Gastrocnemius medialis (tissue), 4 donors: ENCODE results near the gene CHI3L1. TPM values are rescaled to one million over a fixed set of nuclear protein-coding genes. Genes with fewer than 3 reads are reported as not detected.

Source experiments
- ATAC-seq, 2 donors: fragments of 150-250 bp; one replicate each; pipeline ENCODE4 v1.9.1; 2016
- DNase-seq, 2 donors: peaks; one replicate each; pipeline ENCODE4 v3.0.0-alpha.2; 2019
- H3K27ac ChIP-seq, 4 donors: fragments of 200-600 bp; sonication (generic); 1 replicate in 1 of 4; 2 replicates in 3 of 4; pipeline ENCODE4 v1.5.1; 2016 to 2018; ENCODE audit warnings: mild to moderate bottlenecking in 2 of 4, moderate library complexity in 1 of 4
- H3K27me3 ChIP-seq, 3 donors: fragments of 200-600 bp; sonication (generic) in 2 of 3; 1 replicate in 1 of 3; 2 replicates in 2 of 3; pipeline versions ENCODE4 v1.5.1 to v1.6.0; 2016 to 2019; ENCODE audit warnings: mild to moderate bottlenecking in 1 of 3, moderate library complexity in 1 of 3
- H3K36me3 ChIP-seq, 2 donors: fragments of 200-600 bp; sonication (generic) in 1 of 2; one replicate each; pipeline ENCODE4 v1.5.1; 2017 to 2018
- H3K4me1 ChIP-seq, 2 donors: fragments of 200-600 bp; sonication (generic) in 1 of 2; one replicate each; pipeline ENCODE4 v1.5.1; 2016 to 2017; ENCODE audit warnings: mild to moderate bottlenecking in 2 of 2
- H3K4me3 ChIP-seq, 4 donors: fragments of 200-600 bp; sonication (generic) in 3 of 4; 1 replicate in 1 of 4; 2 replicates in 3 of 4; pipeline ENCODE4 v1.5.1; 2016 to 2019; ENCODE audit warnings: mild to moderate bottlenecking in 2 of 4
- H3K9me3 ChIP-seq, 3 donors: fragments of 200-600 bp; sonication (generic) in 2 of 3; 1 replicate in 1 of 3; 2 replicates in 2 of 3; pipeline ENCODE4 v1.5.1; 2016 to 2019
- POLR2A ChIP-seq, 2 donors: fragments of 450-650 bp; IDR thresholded peaks; one replicate each; pipeline ENCODE4 v1.6.1; 2017; ENCODE audit warnings: antibody characterized with exemption in 2 of 2, mild to moderate bottlenecking in 2 of 2, moderate library complexity in 2 of 2
- in situ Hi-C, 4 donors: fragments of 200-750 bp; cut with MboI; loops; one replicate each; pipeline versions ENCODE4 v1.15.0 to v1.8.0; 2017; ENCODE audit warnings: low sequenced_read_pairs in 4 of 4
- intact Hi-C: fragments of 100-400 bp; cut with DNase I; formaldehyde crosslinking; loops from one replicate; pipeline ENCODE4 v1.15.1; 2023; ENCODE audit warnings: low total_unique reads
- total RNA-seq, 4 donors: library from RNA; depleted of rRNA; stranded (reverse); fragments of >200 nt; gene quantifications; one replicate each; pipeline versions ENCODE4 v1.1.0 to v1.2.3, GENCODE V29; 2016
- TF ChIP-seq, protein P1 (sequence below), 5 experiments: fragments of 450-650 bp in 3 of 5; fragments of 200-600 bp in 2 of 5; sonication (generic) in 2 of 5; IDR thresholded peaks in 4 of 5; conservative IDR thresholded peaks in 1 of 5; 1 replicate in 4 of 5; 2 replicates in 1 of 5; pipeline ENCODE4 v1.5.1; 2016 to 2019; ENCODE audit warnings: antibody characterized with exemption in 5 of 5, mild to moderate bottlenecking in 3 of 5, moderate library complexity in 3 of 5

The CHI3L1 gene
- total RNA-seq, 4 donors from 2014 or later = 4.0 to 19.7 (median 9.9) TPM

DNA sequence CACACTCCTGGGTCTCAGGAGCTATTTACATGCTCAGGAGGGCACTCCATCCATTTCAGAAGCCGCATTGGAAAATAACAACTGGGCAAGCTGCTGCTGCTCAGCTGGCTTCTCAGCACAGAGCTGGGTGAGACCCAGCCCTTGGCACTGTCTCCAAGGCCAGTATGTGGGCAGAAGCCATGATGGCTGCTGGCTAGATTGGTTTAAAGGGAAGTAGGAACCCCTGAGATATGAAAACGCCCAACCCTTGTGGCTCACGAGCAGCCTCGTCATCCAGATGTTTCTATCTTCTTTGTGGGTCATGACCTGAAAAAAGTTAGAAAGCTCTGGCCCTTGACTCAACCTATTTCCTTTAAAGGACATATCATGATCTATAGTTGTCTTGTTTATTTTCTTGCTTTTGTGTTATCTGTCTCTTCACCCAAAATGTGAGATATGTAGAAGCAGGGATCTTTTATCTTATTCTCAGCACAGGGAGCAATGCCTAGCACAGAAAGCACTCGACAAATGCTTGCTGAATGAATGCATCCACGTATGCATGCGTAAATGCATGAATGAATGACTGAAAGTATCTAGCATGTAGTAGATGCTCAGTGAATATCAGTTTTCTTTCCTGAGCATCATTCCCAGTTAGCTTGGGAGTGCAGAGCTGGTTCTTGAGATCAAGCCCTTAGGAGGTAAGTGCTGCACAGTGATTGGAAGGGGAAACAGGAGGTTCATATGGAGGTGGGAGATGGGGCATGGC, 22.4 kb downstream of the CHI3L1 start:
- Histone ChIP-seq H3K27ac (no peak overlapping the region), H3K27me3 (peaks cover 0 to 4% (median 0%) of the 10 kb centered on the region in 3 donors), H3K9me3 (no peaks in the 10 kb centered on the region), H3K36me3 (no peaks in the 10 kb centered on the region), H3K4me3 (no peak overlapping the region), H3K4me1 (no peaks in the 10 kb centered on the region)
- TF ChIP-seq, protein P1, sequence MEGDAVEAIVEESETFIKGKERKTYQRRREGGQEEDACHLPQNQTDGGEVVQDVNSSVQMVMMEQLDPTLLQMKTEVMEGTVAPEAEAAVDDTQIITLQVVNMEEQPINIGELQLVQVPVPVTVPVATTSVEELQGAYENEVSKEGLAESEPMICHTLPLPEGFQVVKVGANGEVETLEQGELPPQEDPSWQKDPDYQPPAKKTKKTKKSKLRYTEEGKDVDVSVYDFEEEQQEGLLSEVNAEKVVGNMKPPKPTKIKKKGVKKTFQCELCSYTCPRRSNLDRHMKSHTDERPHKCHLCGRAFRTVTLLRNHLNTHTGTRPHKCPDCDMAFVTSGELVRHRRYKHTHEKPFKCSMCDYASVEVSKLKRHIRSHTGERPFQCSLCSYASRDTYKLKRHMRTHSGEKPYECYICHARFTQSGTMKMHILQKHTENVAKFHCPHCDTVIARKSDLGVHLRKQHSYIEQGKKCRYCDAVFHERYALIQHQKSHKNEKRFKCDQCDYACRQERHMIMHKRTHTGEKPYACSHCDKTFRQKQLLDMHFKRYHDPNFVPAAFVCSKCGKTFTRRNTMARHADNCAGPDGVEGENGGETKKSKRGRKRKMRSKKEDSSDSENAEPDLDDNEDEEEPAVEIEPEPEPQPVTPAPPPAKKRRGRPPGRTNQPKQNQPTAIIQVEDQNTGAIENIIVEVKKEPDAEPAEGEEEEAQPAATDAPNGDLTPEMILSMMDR (IDR thresholded peaks at IDR 0.05 in 4 of 5, conservative IDR thresholded peaks at IDR 0.05 in 1 of 5) = no peak
- TF ChIP-seq POLR2A (IDR thresholded peaks at IDR 0.05) = no peak
- ATAC-seq = no peak
- DNase-seq = no peak
- in situ Hi-C loops (loop anchor here in 1 of 4 donors (10.0 kb wide), 1 partner anchor 51 kb away; no protein-coding TSS in a partner anchor), intact Hi-C loops (no loop called here)

GRCh38 chr1:203162403-203162802, 24.1 kb downstream of the CHI3L1 start:
- no peak overlapping the region for H3K4me3 ChIP-seq
- peaks cover 0 to 4% (median 0%) of the 10 kb centered on the region in 3 donors for H3K27me3 ChIP-seq
- no peaks in the 10 kb centered on the region for H3K4me1 ChIP-seq
- DNase-seq = no peak
- in situ Hi-C loops (loop anchor here in 1 of 4 donors (10.0 kb wide), 1 partner anchor 52 kb away; no protein-coding TSS in a partner anchor), intact Hi-C loops (no loop called here)
- TF ChIP-seq, protein P1 (IDR thresholded peaks at IDR 0.05 in 4 of 5, conservative IDR thresholded peaks at IDR 0.05 in 1 of 5) = no peak
- TF ChIP-seq POLR2A (IDR thresholded peaks at IDR 0.05) = no peak
- H3K9me3 ChIP-seq = no peaks in the 10 kb centered on the region
- no peaks in the 10 kb centered on the region for H3K36me3 ChIP-seq
- no peak for ATAC-seq
- H3K27ac ChIP-seq = no peak overlapping the region

DNA sequence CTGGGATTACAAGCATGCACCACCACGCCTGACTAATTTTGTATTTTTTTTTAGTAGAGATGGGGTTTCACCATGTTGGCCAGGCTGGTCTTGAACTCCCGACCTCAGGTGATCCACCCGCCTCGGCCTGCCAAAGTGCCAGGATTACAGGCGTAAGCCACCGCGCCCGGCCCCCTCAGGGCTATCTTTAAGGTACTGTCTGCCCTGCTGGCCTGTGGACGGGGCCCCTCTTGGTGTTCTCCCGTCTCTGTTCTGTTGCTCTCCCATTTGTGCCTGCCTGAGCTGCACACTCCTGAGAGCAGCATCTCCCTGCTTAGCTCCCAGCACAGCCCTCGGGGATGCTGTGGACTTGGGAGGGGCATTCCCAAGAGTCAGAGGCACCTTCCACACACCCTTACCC, 24.8 kb downstream of the CHI3L1 start:
- Histone ChIP-seq H3K4me1 (no peaks in the 10 kb centered on the region), H3K27me3 (peaks cover 0 to 4% (median 0%) of the 10 kb centered on the region in 3 donors), H3K9me3 (no peaks in the 10 kb centered on the region), H3K27ac (no peak overlapping the region), H3K4me3 (no peak overlapping the region), H3K36me3 (no peaks in the 10 kb centered on the region)
- TF ChIP-seq, protein P1 (IDR thresholded peaks at IDR 0.05 in 4 of 5, conservative IDR thresholded peaks at IDR 0.05 in 1 of 5) = no peak
- TF ChIP-seq POLR2A (IDR thresholded peaks at IDR 0.05) = no peak
- intact Hi-C loops = no loop called here
- no peak for DNase-seq
- ATAC-seq = no peak
- in situ Hi-C loops = loop anchor here in 1 of 4 donors (10.0 kb wide), 1 partner anchor 53 kb away; no protein-coding TSS in a partner anchor

GRCh38 chr1:203161175-203161574, 25.3 kb downstream of the CHI3L1 start:
- no peaks in the 10 kb centered on the region for H3K36me3 ChIP-seq
- ATAC-seq = no peak
- no peaks in the 10 kb centered on the region for H3K4me1 ChIP-seq
- intact Hi-C loops = no loop called here
- no peak for TF ChIP-seq POLR2A (IDR thresholded peaks at IDR 0.05)
- TF ChIP-seq, protein P1 (IDR thresholded peaks at IDR 0.05 in 4 of 5, conservative IDR thresholded peaks at IDR 0.05 in 1 of 5) = no peak
- in situ Hi-C loops = loop anchor here in 1 of 4 donors (10.0 kb wide), 1 partner anchor 54 kb away; no protein-coding TSS in a partner anchor
- no peak for DNase-seq
- no peak overlapping the region for H3K4me3 ChIP-seq
- no peaks in the 10 kb centered on the region for H3K9me3 ChIP-seq
- H3K27ac ChIP-seq = no peak overlapping the region
- H3K27me3 ChIP-seq = peaks cover 0 to 4% (median 0%) of the 10 kb centered on the region in 3 donors
